Neural cell (in vitro differentiated cells): ENCODE data around the gene GAPVD1. TPM values are rescaled to one million over a fixed set of nuclear protein-coding genes. Genes with fewer than 3 reads are reported as not detected.

Experiments
- H2AFZ ChIP-seq: fragments of 200-600, 300-800 bp; sonication (generic), shearing (Covaris generic); 2 replicates; pipeline ENCODE4 v1.6.0; 2014; ENCODE audit warnings: low read depth, mild to moderate bottlenecking, antibody characterized with exemption, low read length, moderate library complexity
- H3F3A ChIP-seq: fragments of 200-600 bp; shearing (Covaris generic); 2 replicates; pipeline ENCODE4 v1.6.1; 2016; ENCODE audit warnings: mild to moderate bottlenecking, moderate library complexity, mixed read lengths, antibody characterized with exemption, low read length; ENCODE audit not compliant: insufficient read depth, poor library complexity, severe bottlenecking
- H3K27ac ChIP-seq: fragments of 200-600, 300-800 bp; sonication (generic), shearing (Covaris generic); 2 replicates; pipeline ENCODE4 v1.5.1; 2014; ENCODE audit warnings: mild to moderate bottlenecking, low read length, moderate library complexity
- H3K27me3 ChIP-seq: fragments of 300-800, 200-600 bp; sonication (generic), shearing (Covaris generic); 2 replicates; pipeline ENCODE4 v1.6.0; 2014; ENCODE audit warnings: mild to moderate bottlenecking, low read depth, low read length, moderate library complexity; ENCODE audit not compliant: insufficient read depth
- H3K36me3 ChIP-seq: fragments of 300-800, 200-600 bp; sonication (generic), shearing (Covaris generic); 2 replicates; pipeline ENCODE4 v1.5.1; 2014; ENCODE audit warnings: mild to moderate bottlenecking, antibody characterized with exemption, low read length, moderate library complexity; ENCODE audit not compliant: insufficient read depth
- H3K4me2 ChIP-seq: fragments of 300-800, 200-600 bp; sonication (generic), shearing (Covaris generic); 2 replicates; pipeline ENCODE4 v1.6.0; 2014; ENCODE audit warnings: mild to moderate bottlenecking, low read length
- H3K4me3 ChIP-seq: fragments of 300-800, 200-600 bp; sonication (generic), shearing (Covaris generic); 2 replicates; pipeline ENCODE4 v1.5.1; 2014; ENCODE audit warnings: mild to moderate bottlenecking, low read length, moderate library complexity
- H3K79me2 ChIP-seq: fragments of 200-600 bp; shearing (Covaris generic); replicated peaks from 2 replicates; pipeline ENCODE4 v1.6.0; 2014; ENCODE audit warnings: mild to moderate bottlenecking, low read length, moderate library complexity; ENCODE audit not compliant: insufficient read depth
- H3K9ac ChIP-seq: fragments of 300-800, 200-600 bp; sonication (generic), shearing (Covaris generic); 2 replicates; pipeline ENCODE4 v1.6.1; 2016; ENCODE audit warnings: mild to moderate bottlenecking, low read length, mixed read lengths
- H3K9me2 ChIP-seq: fragments of 200-600 bp; shearing (Covaris generic); 2 replicates; pipeline ENCODE4 v1.6.1; 2016; ENCODE audit warnings: mild to moderate bottlenecking, low read length, mixed read lengths; ENCODE audit not compliant: insufficient read depth
- H3K9me3 ChIP-seq: fragments of 200-600, 300-800 bp; sonication (generic), shearing (Covaris generic); 2 replicates; pipeline ENCODE4 v1.6.1; 2016; ENCODE audit warnings: mild to moderate bottlenecking, mixed run types, low read length, moderate library complexity, mixed read lengths
- H4K20me1 ChIP-seq: fragments of 200-600 bp; shearing (Covaris generic); 2 replicates; pipeline ENCODE4 v1.6.1; 2016; ENCODE audit warnings: mild to moderate bottlenecking, mixed run types; ENCODE audit not compliant: insufficient read depth
- CTCF ChIP-seq: fragments of 450-650 bp; IDR thresholded peaks from 2 replicates; pipeline ENCODE4 v1.5.1; 2014; ENCODE audit warnings: antibody characterized with exemption, mild to moderate bottlenecking, moderate library complexity; ENCODE audit not compliant: poor library complexity, severe bottlenecking
- EP300 ChIP-seq: fragments of 450-650 bp; conservative IDR thresholded peaks from 2 replicates; pipeline ENCODE4 v1.6.1; 2014; ENCODE audit warnings: antibody characterized with exemption, mild to moderate bottlenecking, moderate library complexity; ENCODE audit not compliant: poor library complexity, severe bottlenecking
- EZH2 ChIP-seq: fragments of 200-600, 300-800 bp; shearing (Covaris generic), sonication (generic); IDR thresholded peaks from 2 replicates; pipeline ENCODE4 v1.6.1; 2014; ENCODE audit warnings: antibody characterized with exemption, low read length, borderline replicate concordance, mild to moderate bottlenecking; ENCODE audit not compliant: insufficient read depth, poor library complexity, severe bottlenecking
- MXI1 ChIP-seq: fragments of 450-650 bp; conservative IDR thresholded peaks from 2 replicates; pipeline ENCODE4 v1.6.1; 2014; ENCODE audit warnings: antibody characterized with exemption, mild to moderate bottlenecking; ENCODE audit not compliant: poor library complexity, severe bottlenecking
- POLR2AphosphoS5 ChIP-seq: IDR thresholded peaks from 2 replicates; pipeline ENCODE4 v1.6.1; 2012
- RAD21 ChIP-seq: fragments of 450-650 bp; conservative IDR thresholded peaks from 2 replicates; pipeline ENCODE4 v1.6.1; 2014; ENCODE audit warnings: antibody characterized with exemption, mild to moderate bottlenecking, moderate library complexity
- SMC3 ChIP-seq: fragments of 450-650 bp; conservative IDR thresholded peaks from 2 replicates; pipeline ENCODE4 v1.6.1; 2014; ENCODE audit warnings: antibody characterized with exemption, mild to moderate bottlenecking, moderate library complexity; ENCODE audit not compliant: poor library complexity
- TAF1 ChIP-seq: IDR thresholded peaks from 2 replicates; pipeline ENCODE4 v1.6.1; 2012; ENCODE audit warnings: low read depth
- polyA plus RNA-seq: library from polyadenylated mRNA; depleted of rRNA; stranded (reverse); fragments of >200 nt; gene quantifications from 2 replicates; pipeline ENCODE4 v1.2.3, GENCODE V29; 2014
- TF ChIP-seq, protein P1 (sequence below): IDR thresholded peaks from 2 replicates; pipeline ENCODE4 v1.6.1; 2012; ENCODE audit warnings: borderline replicate concordance

The GAPVD1 gene
- polyA plus RNA-seq, 1 donor from 2014 or later: 49.2 TPM

DNA sequence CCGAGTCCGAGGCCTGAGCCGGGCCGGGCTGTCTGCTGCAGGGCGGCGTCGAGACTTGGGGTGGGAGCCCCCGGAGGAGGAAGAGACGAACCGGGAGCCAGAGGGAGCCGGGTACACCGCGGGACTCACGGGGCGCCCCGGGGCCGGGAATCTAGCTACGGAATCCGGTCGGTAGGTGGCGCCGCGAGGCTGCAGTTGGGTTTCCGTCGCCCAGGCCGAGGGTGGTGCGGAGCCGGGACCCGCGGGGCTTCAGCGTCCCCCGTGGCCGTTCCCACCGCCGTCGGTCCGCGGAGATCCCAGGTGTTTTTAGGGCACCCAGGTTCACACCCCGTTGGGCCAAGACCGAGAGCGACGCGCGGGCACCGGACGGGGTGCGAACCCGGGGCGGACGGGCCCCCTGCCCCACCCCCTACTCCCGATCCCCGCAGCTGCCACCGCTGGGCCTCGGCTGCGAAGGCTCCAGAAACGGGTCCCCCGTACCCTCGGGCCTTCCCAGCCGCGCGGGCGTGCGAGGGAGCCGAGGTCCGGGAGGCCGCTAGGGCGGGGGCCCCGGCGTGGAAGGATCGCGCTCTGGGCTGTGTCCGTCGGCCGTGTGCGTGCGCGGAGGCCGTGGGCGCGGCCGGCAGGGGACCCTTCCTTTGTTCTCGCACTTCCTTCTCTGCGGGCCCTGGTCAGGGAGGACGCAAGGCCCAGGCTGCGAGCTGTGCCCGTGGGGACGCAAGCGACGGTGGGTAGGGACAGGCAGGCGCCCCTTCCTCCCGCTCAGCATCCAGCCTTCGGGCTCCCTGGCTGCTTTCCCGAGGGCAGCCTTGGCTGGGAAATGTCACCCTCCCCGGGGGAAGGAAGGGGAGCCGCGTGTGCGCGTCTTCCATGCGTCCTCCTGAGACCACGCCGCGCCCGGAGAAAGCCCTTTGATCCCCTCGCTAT lies 146.6 kb downstream of the GAPVD1 start:
- Histone ChIP-seq H2AFZ (no peak overlapping the region), H3K36me3 (no peaks in the 10 kb centered on the region), H3K4me2 (no peak overlapping the region), H3K9ac (peak overlapping the region; percentile 54), H3K27ac (no peak overlapping the region), H3K4me3 (peak overlapping the region; percentile 63), H4K20me1 (no peaks in the 10 kb centered on the region), H3K27me3 (no peaks in the 10 kb centered on the region), H3F3A (no peaks in the 10 kb centered on the region), H3K9me3 (no peaks in the 10 kb centered on the region), H3K9me2 (no peaks in the 10 kb centered on the region), H3K79me2 (no peaks in the 10 kb centered on the region)
- TF ChIP-seq EZH2: no peak
- peak; percentile 94 for TF ChIP-seq SMC3
- peak; percentile 97 for TF ChIP-seq RAD21
- peak; percentile 26 for TF ChIP-seq POLR2AphosphoS5
- peak; percentile 14 for TF ChIP-seq MXI1
- TF ChIP-seq, protein P1, sequence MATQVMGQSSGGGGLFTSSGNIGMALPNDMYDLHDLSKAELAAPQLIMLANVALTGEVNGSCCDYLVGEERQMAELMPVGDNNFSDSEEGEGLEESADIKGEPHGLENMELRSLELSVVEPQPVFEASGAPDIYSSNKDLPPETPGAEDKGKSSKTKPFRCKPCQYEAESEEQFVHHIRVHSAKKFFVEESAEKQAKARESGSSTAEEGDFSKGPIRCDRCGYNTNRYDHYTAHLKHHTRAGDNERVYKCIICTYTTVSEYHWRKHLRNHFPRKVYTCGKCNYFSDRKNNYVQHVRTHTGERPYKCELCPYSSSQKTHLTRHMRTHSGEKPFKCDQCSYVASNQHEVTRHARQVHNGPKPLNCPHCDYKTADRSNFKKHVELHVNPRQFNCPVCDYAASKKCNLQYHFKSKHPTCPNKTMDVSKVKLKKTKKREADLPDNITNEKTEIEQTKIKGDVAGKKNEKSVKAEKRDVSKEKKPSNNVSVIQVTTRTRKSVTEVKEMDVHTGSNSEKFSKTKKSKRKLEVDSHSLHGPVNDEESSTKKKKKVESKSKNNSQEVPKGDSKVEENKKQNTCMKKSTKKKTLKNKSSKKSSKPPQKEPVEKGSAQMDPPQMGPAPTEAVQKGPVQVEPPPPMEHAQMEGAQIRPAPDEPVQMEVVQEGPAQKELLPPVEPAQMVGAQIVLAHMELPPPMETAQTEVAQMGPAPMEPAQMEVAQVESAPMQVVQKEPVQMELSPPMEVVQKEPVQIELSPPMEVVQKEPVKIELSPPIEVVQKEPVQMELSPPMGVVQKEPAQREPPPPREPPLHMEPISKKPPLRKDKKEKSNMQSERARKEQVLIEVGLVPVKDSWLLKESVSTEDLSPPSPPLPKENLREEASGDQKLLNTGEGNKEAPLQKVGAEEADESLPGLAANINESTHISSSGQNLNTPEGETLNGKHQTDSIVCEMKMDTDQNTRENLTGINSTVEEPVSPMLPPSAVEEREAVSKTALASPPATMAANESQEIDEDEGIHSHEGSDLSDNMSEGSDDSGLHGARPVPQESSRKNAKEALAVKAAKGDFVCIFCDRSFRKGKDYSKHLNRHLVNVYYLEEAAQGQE: no peak
- TF ChIP-seq TAF1: peak; percentile 24
- peak; percentile 95 for TF ChIP-seq CTCF
- peak; percentile 27 for TF ChIP-seq EP300

DNA sequence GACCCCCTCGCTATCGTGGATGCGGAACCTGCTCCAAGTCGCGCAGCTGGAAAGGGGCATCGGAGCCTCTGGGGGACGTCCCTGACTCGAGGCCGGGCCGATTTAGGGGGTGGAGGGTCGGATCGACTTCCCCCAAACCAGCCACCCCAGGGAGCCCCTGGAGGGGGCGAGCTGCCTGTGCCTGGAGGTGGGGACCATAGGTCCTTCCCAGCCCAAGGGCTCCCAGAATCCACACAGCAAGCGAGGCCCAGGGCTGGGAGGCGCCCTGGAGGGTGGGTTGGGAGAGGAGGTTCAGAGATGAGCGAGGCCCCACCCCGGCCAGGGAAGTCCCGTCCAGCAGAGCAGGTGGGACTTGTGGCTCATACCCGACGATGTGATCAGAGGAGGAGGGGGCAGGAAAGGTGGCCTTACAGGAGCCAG lies 147.6 kb downstream of the GAPVD1 start:
- Histone ChIP-seq H3K4me3 (no peak overlapping the region), H2AFZ (no peak overlapping the region), H3K27ac (no peak overlapping the region), H3K9ac (no peak overlapping the region), H3K4me2 (no peak overlapping the region), H3K27me3 (no peaks in the 10 kb centered on the region), H3K9me2 (no peaks in the 10 kb centered on the region), H3K9me3 (no peaks in the 10 kb centered on the region), H3F3A (no peaks in the 10 kb centered on the region), H4K20me1 (no peaks in the 10 kb centered on the region), H3K36me3 (no peaks in the 10 kb centered on the region), H3K79me2 (no peaks in the 10 kb centered on the region)
- no peak for TF ChIP-seq EP300
- no peak for TF ChIP-seq RAD21
- TF ChIP-seq CTCF: no peak
- TF ChIP-seq TAF1: no peak
- no peak for TF ChIP-seq SMC3
- TF ChIP-seq, protein P1: no peak
- TF ChIP-seq POLR2AphosphoS5: no peak
- TF ChIP-seq EZH2: no peak
- TF ChIP-seq MXI1: no peak
